Adrenal gland (tissue), 12 donors: ENCODE data around the gene ZEB1. TPM values are rescaled to one million over a fixed set of nuclear protein-coding genes. Genes with fewer than 3 reads are reported as not detected.

Source experiments
- DNase-seq, 7 donors: peaks; one replicate each; pipeline ENCODE4 v3.0.0-alpha.2; 2019 to 2020
- H3K27ac ChIP-seq, 5 donors: fragments of 200-600 bp; sonication (generic) in 4 of 5; 1 replicate in 3 of 5; 2 replicates in 2 of 5; pipeline versions ENCODE4 v1.5.1 to v1.8.0; 2016 to 2020; ENCODE audit warnings: mild to moderate bottlenecking in 1 of 5
- H3K27me3 ChIP-seq: fragments of 200-600 bp; 2 replicates; pipeline ENCODE4 v1.8.0; 2021
- H3K36me3 ChIP-seq, 2 donors: fragments of 200-600 bp; replicated peaks in 1 of 2; 1 replicate in 1 of 2; 2 replicates in 1 of 2; pipeline versions ENCODE4 v1.5.1 to v1.8.0; 2018 to 2022
- H3K4me1 ChIP-seq, 2 donors: fragments of 200-600 bp; replicated peaks in 1 of 2; 1 replicate in 1 of 2; 2 replicates in 1 of 2; pipeline versions ENCODE4 v1.5.1 to v1.8.0; 2018 to 2021
- H3K4me3 ChIP-seq, 4 donors: fragments of 200-600 bp; sonication (generic) in 3 of 4; one replicate each; pipeline ENCODE4 v1.5.1; 2016 to 2018
- H3K9me3 ChIP-seq, 3 donors: fragments of 200-600 bp; sonication (generic) in 1 of 3; replicated peaks in 1 of 3; 1 replicate in 2 of 3; 2 replicates in 1 of 3; pipeline versions ENCODE4 v1.5.1 to v1.8.0; 2016 to 2021
- CTCF ChIP-seq, 6 experiments: fragments of 450-650 bp in 4 of 6; fragments of 200-600 bp in 2 of 6; sonication (generic) in 1 of 6; IDR thresholded peaks; 1 replicate in 5 of 6; 2 replicates in 1 of 6; pipeline versions ENCODE4 v1.5.1 to v1.8.0; 2016 to 2021; ENCODE audit warnings: antibody characterized with exemption in 6 of 6, mild to moderate bottlenecking in 2 of 6, moderate library complexity in 1 of 6
- POLR2A ChIP-seq, 2 donors: fragments of 450-650 bp; IDR thresholded peaks; one replicate each; pipeline ENCODE4 v1.6.1; 2017; ENCODE audit warnings: antibody characterized with exemption in 2 of 2, mild to moderate bottlenecking in 2 of 2, moderate library complexity in 1 of 2
- WGBS, 4 donors: extraction: QIAGEN DNeasy Blood & Tissue Kit in 2 of 4; methylation state at CpG; one replicate each; pipeline versions ENCODE4 v1.1.5 to v1.1.7; 2013 to 2017; 5-methylcytosine and 5-hydroxymethylcytosine counted together
- intact Hi-C, 2 donors: fragments of 100-400 bp; cut with DNase I; formaldehyde crosslinking; loops; one replicate each; pipeline versions ENCODE4 v1.14.1 to v1.15.0; 2022 to 2023
- polyA plus RNA-seq, 3 donors: library from polyadenylated mRNA; stranded (reverse); fragments of 200-250 nt in 2 of 3; fragments of 350-450 nt in 1 of 3; fragmentation: Illumina TruSeq in 1 of 3; extraction: RNeasy Lipid Tissue Mini Kit (QIAGEN cat#74804) in 1 of 3; gene quantifications; one replicate each; pipeline ENCODE4 v1.2.3, GENCODE V29; 2013 to 2014
- total RNA-seq, 9 donors: library from RNA; depleted of rRNA in 4 of 9; stranded (reverse); fragments of >200 nt in 4 of 9; fragments of 120-200 nt in 1 of 9; fragmentation: NEBNext Ultra II Directional in 1 of 9; extraction: Animal tissue kit (Norgen Biotek cat#: 25700) in 1 of 9; gene quantifications; one replicate each; pipeline versions ENCODE4 v1.1.0 to v1.2.4, GENCODE V29; 2013 to 2023
- donor health status: healthy with polysubstance abuse.
- donor health status: Bipolar disorder and iron deficiency.
- donor health status: DM: yes; HTN: yes; CAD: no.
- donor health status: DM: no; HTN: no; CAD: no.
- donor health status: DM: no; HTN: no; CAD: no.
- donor health status: DM: yes; HTN: yes; CAD: no.

The ZEB1 gene
- total and polyA plus RNA-seq, 12 donors: 7.3 to 34.9 (median 22.9) TPM

GRCh38 chr10:31294558-31294957 is 24.5 kb upstream of the ZEB1 start:
- TF ChIP-seq CTCF (IDR thresholded peaks at IDR 0.05): no peak
- no peak for TF ChIP-seq POLR2A (IDR thresholded peaks at IDR 0.05)
- Histone ChIP-seq H3K4me3 (no peak overlapping the region), H3K4me1 (no peaks in the 10 kb centered on the region), H3K9me3 (no peaks in the 10 kb centered on the region), H3K27ac (no peak overlapping the region), H3K27me3 (no peaks in the 10 kb centered on the region), H3K36me3 (no peaks in the 10 kb centered on the region)
- DNase-seq: no peak
- WGBS, 4 donors: 85 to 96% (median 91%) methylated on average over 3 of the region's 3 CpGs
- intact Hi-C loops: no loop called here

DNA sequence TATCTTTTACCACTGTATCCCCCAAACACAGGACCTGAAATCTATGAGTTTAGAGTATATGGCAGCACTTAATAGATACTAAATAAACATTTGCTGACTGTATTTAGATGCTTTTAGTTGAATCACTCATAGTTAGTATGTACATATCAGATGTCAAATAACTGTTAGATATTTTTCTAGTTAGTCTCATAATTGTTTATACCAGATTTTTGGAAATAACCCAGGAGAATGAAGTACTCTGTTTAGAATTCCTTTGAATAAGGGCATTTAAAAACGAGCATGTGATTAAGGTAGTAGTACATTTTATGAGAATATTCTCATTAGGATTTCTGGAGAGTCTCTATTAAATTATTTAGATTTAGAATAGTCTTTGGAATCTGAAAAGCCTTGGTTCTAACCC is 22.3 kb upstream of the ZEB1 start:
- no peak overlapping the region for H3K27ac ChIP-seq
- no peaks in the 10 kb centered on the region for H3K9me3 ChIP-seq
- no peaks in the 10 kb centered on the region for H3K4me1 ChIP-seq
- no peak overlapping the region for H3K4me3 ChIP-seq
- H3K27me3 ChIP-seq: no peaks in the 10 kb centered on the region
- intact Hi-C loops: no loop called here
- H3K36me3 ChIP-seq: no peaks in the 10 kb centered on the region
- no peak for DNase-seq
- no peak for TF ChIP-seq CTCF (IDR thresholded peaks at IDR 0.05)
- TF ChIP-seq POLR2A (IDR thresholded peaks at IDR 0.05): no peak
- WGBS, 4 donors: 63 to 74% (median 72%) methylated on average over 1 of the region's 1 CpG

DNA sequence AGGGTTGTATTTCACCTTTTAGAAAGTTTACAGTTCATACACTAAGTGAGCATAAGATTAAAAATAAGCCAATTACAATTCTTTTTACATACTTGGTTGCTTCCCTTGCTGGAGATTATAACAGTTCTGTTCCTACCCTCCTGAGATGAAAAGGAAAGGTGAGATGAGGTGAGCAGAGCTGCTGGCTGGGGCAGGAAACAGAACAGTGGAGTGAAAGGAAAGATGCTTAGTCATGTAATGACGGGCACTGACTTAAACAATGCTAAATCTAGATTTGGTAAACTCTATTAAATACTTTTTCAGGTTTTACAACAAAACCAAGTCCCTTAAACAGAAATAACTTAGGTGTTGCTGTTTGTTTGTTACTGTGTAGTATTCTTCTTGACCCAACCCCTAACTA is 19.9 kb upstream of the ZEB1 start:
- Histone ChIP-seq H3K4me3 (no peak overlapping the region), H3K9me3 (no peaks in the 10 kb centered on the region), H3K27ac (no peak overlapping the region), H3K4me1 (no peaks in the 10 kb centered on the region), H3K36me3 (no peaks in the 10 kb centered on the region), H3K27me3 (no peaks in the 10 kb centered on the region)
- 37 to 57% (median 42%) methylated on average over 1 of the region's 1 CpG for WGBS, 4 donors
- intact Hi-C loops: no loop called here
- no peak for DNase-seq
- no peak for TF ChIP-seq CTCF (IDR thresholded peaks at IDR 0.05)
- TF ChIP-seq POLR2A (IDR thresholded peaks at IDR 0.05): no peak

DNA sequence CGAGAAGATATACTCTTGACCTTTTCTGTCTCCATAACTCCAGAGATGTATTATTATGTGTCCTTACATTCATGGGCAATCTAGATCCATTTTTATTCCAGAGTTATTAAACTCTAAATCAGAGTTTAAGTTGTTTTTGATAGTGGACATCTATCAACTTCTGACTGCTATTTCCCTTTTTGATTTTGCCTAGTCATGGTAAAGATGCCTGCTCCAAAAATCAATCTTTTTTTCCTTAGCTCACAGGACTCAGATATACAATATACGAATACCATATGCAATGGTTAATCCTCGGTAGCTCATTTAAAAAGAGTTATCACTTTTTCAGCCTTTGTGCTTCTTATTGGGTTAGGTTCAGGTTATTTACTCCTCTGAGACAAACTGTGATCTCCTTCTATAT is 15.8 kb upstream of the ZEB1 start:
- intact Hi-C loops: no loop called here
- no peaks in the 10 kb centered on the region for H3K27me3 ChIP-seq
- H3K4me3 ChIP-seq: no peak overlapping the region
- no peaks in the 10 kb centered on the region for H3K9me3 ChIP-seq
- no peak overlapping the region for H3K27ac ChIP-seq
- no peaks in the 10 kb centered on the region for H3K4me1 ChIP-seq
- TF ChIP-seq CTCF (IDR thresholded peaks at IDR 0.05): no peak
- no peak for TF ChIP-seq POLR2A (IDR thresholded peaks at IDR 0.05)
- 70 to 88% (median 78%) methylated on average over 3 of the region's 3 CpGs for WGBS, 4 donors
- no peaks in the 10 kb centered on the region for H3K36me3 ChIP-seq
- DNase-seq: no peak
